ENCODE measurements around the gene LMF1.

GRCh38 chr16:852451-853185 lies 118.2 kb downstream of the LMF1 start:
- TF ChIP-seq CTCF (optimal IDR thresholded peaks at IDR 0.05 in 1 of 3, IDR thresholded peaks at IDR 0.05 in 1 of 3, conservative IDR thresholded peaks at IDR 0.05 in 1 of 3; ENCODE audit: extremely low read depth in 1 of 3, insufficient read depth in 2 of 3, low read length in 3 of 3): no peak
- TF ChIP-seq EZH2 (IDR thresholded peaks at IDR 0.05; ENCODE audit: low read length): no peak

Measured in keratinocyte (primary cell).